Epidermal melanocyte (primary cell): Measurements from ENCODE around the gene TNIP2.
"Not testable (repeated sequence)": the region's sequence is repeated elsewhere in the genome, so short reads cannot be mapped to it uniquely, and the experiment has no call there.

Experiments
- DNase-seq: peaks from one replicate; pipeline ENCODE4 v3.0.0; 2011; ENCODE audit warnings: low spot score; ENCODE audit not compliant: insufficient read length

The TNIP2 gene

DNA sequence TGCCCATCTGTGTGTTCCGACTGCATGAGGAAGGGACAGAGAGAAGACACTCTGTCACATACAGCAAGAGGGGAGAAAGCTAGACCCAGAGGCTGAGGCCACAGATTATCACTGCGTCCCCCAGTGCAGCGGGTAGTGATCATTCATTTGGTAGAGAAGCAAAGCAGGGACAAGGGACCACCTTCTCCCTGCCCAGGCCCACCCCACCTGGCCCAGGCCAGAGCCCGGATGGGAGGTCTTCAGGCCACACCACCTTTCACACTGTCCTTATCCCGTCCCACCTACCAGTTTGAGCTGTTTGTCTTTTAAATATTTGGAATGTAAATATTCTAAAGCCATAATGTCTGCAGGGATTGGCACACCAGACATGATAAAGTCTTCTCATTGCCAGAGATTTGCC lies 10.6 kb downstream of the TNIP2 start:
- no peak for DNase-seq

DNA sequence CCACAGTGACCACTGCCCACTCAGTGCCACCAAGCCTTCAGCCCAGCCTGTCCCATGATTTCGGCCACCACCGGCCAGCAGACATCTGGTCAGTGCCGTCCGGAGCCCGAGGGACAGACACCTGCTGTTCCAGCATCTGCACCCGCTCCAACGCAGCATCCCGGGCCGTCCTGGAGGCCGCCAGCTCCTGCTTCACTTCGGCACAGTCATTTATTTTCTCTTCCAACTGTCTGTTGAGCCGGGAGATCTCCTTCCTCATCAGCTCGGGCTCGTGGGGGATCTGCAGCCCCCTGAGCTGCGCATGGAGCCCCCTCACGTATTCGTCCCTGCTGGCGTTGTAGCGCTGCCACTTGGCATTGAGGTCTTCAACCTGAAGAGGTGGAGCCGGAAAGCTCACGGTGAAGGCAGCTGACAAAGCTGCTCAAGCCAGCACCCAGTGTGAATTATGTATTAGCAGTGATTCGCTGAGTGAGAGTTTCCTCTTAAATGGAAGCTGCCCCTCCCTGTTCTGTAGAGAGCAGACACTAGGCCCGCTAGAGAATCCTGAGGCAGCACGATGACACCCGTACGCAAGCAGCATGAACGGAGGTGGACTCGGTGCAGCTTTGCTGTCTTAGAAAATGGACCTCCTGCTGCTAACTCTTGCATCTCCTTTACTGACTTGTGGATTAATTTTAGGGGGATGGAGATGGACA lies 11.4 kb downstream of the TNIP2 start:
- no peak for DNase-seq

GRCh38 chr4:2743518-2744445 lies 12.4 kb downstream of the TNIP2 start:
- no peak for DNase-seq

GRCh38 chr4:2742823-2743517 lies 13.2 kb downstream of the TNIP2 start:
- no peak for DNase-seq

DNA sequence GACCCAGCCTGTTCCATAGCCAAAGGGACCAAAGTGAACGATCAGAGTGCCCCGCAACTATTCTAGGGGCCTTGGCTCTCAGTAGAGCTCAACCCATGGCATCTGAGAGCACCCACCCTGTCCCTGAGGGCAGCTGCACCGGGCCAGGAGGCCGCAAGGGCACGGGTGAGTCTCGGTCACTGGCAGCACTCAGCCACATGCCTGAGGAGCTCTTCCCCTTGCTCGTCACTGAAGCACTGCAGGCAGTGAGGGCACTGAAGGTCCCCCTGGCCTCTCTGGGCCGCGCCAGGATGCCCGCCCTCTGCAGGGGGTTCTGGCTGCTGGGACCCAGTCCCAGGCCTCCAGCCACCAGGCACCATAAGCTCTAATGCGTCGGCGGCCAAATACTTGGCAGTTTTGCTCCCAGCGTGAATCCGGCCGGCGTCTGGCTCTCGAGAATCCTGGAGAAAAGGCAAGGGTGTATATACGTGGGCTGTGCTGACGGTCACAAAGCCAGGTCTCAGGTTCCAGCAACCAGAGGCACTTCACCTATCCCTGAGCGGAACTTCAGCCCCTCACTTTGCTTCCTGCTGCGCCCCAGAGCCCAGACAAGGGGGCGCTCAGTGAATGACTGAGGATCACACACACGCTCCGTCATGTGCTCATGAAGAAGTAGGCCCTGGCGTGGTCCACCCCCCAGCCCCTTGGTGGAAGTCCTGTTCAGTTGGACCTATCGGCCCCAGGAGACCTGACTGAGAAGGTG lies 13.9 kb downstream of the TNIP2 start:
- no peak for DNase-seq

- DNase-seq: no peak
These were observed 14.5 kb downstream of the TNIP2 start for GRCh38 chr4:2741626-2742025.

DNA sequence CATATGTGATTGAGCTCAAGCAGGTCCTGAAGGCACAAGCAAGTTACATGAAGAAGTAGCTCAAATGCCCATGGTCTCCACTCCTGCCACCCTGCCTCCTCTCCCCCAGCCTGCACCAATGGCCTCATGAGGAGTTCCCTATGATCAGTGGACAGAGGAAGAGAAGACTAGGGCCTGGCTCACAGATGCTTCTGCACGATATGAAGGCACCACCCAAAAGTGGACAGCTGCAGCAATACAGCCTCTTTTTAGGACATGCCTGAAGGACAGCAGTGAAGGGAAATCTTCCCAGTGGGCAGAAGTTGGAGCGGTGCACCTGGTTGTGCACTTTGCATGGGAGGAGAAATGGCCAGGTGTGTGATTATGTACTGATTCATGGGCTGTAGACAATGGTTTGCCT lies 17.8 kb downstream of the TNIP2 start:
- not testable (repeated sequence) for DNase-seq

DNA sequence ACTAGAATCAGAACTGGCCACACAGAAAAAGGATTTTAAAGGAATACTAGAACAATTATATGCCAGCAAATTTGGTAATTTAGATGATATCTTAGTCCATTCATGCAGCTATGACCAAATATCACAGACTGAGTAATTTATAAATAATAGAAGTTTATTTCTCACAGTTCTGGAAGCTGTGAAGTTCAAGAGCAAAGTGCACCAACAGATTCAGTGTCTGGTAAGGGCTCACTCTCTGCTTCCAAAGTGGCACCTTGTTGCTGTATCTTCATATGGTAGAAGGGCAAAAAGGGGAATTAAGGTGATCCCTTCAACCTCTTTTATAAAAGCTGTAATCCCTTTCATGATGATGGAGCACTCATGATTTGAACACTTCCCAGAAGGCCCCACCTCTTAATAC lies 20.3 kb downstream of the TNIP2 start:
- no peak for DNase-seq

GRCh38 chr4:2734612-2735011 lies 21.5 kb downstream of the TNIP2 start:
- DNase-seq: no peak

DNA sequence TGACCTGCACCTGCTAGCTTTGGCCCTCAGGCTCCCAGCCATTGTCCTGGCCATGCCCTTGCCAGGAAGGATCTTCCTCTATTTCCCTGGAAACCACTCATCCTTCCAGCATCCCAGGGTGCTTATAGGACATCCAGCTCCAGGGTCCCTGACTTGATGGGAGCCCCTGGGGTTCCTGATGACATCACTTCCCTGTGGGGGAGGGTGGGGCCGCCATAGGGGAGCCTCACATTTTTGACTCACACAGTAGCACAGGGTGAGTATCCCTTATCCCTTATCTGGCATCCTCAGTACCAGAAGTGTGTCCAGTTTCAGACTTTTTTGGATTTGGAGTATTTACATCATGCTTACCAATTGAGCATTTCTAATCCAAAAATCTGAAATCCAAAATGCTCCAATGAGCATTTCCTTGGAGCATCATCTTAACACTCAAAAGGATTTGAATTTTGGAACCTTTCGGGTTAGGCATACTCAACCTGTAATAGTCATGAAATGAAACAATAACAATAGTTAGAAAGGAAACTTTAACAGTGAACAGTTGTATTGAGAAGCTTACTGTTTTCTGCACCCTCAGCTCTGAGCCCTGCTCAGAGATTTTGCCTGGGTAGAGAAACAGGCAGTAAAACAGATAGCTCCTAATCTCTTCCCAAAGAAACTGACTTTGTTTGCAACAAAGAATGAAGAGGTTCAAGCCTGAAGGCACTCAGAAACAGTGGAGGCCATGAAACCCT lies 22.1 kb downstream of the TNIP2 start:
- DNase-seq: no peak

DNA sequence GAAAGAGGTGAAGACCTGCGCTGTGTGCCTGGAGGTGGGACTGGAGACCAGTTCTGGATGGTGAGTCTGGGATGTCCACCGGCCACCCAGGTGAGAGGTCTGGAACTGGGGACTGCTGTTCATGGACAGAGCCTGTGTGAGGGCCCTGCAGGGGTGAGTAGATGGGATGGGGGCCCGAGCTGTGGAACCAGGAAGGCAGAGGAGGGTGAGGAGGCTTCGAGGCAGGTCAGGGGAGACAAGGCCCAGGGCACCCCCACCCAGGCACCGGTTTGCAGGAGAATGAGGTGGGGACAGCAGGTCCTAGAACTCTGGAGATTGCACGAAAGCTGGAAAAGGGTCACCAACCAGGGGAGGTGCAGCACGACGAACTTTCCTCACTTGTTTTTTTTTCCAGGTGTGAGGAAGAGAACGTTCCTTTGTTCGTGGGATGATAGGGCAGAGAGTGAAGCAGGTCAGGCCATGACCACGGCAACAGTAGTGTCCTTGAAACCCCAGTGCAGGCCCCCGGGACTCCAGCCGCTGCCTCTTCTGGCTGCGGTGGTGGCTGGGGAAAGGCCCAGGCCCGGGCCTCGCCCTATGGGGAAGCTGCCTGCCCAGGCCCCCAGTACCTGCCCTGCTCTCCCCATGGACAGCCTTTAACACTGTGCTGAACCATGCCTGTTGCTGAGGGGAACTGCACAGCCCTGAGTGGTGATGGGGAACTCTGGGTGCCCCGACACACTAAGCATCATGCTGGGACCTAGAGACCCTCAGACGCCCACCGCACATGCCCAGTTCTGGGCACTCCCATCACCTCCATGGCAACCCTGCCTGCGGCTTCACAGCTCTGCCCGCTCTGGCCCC lies 22.9 kb downstream of the TNIP2 start:
- DNase-seq: no peak

DNA sequence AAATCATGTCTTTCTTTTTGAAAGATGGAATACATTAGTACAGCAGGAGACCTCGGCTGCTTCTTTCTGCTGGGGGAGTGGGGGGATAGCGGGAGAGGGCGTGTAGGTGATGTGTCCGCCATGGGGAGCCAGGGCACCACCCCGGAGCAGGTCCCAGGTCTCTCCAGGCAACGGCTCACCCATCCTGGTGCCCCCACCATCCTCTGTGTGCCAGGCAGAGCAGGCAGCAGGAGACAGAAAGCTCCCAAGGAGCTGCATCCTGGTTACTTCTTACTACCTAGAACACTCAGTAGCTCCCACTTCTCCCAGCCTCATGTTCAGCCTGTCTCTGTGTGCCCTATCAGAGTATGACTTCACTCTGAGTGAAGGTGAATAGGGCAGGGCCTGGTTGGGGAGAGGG lies 23.6 kb downstream of the TNIP2 start:
- no peak for DNase-seq

DNA sequence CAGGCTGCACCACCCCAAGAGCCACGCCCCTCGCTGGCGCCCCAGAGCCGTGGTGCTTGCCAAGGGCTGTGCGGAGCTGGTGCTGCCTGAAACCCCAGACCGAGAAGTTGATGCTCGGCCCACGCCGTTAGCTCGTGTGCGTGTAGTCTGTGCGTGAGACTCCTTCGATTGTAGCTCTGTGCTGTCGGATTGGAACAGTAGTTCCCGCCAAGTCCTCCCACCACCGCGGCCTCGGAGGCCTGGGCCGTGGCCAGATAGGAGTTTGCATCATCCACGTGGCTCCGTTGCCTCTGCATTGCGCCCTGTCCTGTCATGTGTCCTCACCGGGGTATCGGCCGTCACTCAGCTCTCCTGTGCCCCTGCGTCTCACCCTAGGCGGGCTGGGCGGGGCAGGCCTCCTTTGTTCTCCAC lies 24.2 kb downstream of the TNIP2 start:
- no peak for DNase-seq

GRCh38 chr4:2729533-2729875 lies 26.6 kb downstream of the TNIP2 start:
- DNase-seq: no peak

- no peak for DNase-seq
These were observed 27.2 kb downstream of the TNIP2 start for GRCh38 chr4:2728806-2729532.

- DNase-seq: no peak
These were observed 27.9 kb downstream of the TNIP2 start for GRCh38 chr4:2728221-2728620.

- DNase-seq: not testable (repeated sequence)
These were observed 29.3 kb downstream of the TNIP2 start for GRCh38 chr4:2726881-2727280.

- no peak for DNase-seq
These were observed 30.8 kb downstream of the TNIP2 start for GRCh38 chr4:2725380-2725779.

- DNase-seq: no peak
These were observed 32.4 kb downstream of the TNIP2 start for GRCh38 chr4:2723751-2724150.
